Mesothelial cell of epicardium (in vitro differentiated cells): Measurements from ENCODE around the gene BIRC6. TPM values are rescaled to one million over a fixed set of nuclear protein-coding genes. Genes with fewer than 3 reads are reported as not detected.
"Not testable (repeated sequence)": the region's sequence is repeated elsewhere in the genome, so short reads cannot be mapped to it uniquely, and the experiment has no call there.

Experiments used
- DNase-seq, 2 experiments: peaks; one replicate each; pipeline ENCODE4 v3.0.0; 2021; ENCODE audit warnings: low spot score in 2 of 2; ENCODE audit not compliant: unreplicated experiment in 2 of 2
- H3K27ac Mint-ChIP-seq: 2 replicates; pipeline ENCODE4 v1.8.0; 2021; ENCODE audit warnings: mixed read lengths
- H3K27me3 Mint-ChIP-seq: 2 replicates; pipeline ENCODE4 v1.8.0; 2021; ENCODE audit warnings: low read depth, mixed read lengths
- H3K36me3 Mint-ChIP-seq: 2 replicates; pipeline ENCODE4 v1.8.0; 2021; ENCODE audit warnings: mixed read lengths
- H3K4me1 Mint-ChIP-seq: 2 replicates; pipeline ENCODE4 v1.8.0; 2021; ENCODE audit warnings: mixed read lengths
- H3K4me3 Mint-ChIP-seq: 2 replicates; pipeline ENCODE4 v1.8.0; 2021; ENCODE audit warnings: mild to moderate bottlenecking, moderate library complexity, mixed read lengths
- H3K9me3 Mint-ChIP-seq: 2 replicates; pipeline ENCODE4 v1.8.0; 2021; ENCODE audit warnings: mixed read lengths
- total RNA-seq: library from RNA; stranded (reverse); gene quantifications from 3 replicates; pipeline ENCODE4 v1.2.1, GENCODE V29; 2021
- TF ChIP-seq, protein P1 (sequence below): fragments of 200-600 bp; sonication (generic); IDR thresholded peaks from one replicate; pipeline ENCODE4 v1.5.0; 2021; ENCODE audit warnings: antibody characterized with exemption; ENCODE audit not compliant: unreplicated experiment

BIRC6 gene
- total RNA-seq, 1 donor from 2014 or later, result 112 TPM

DNA sequence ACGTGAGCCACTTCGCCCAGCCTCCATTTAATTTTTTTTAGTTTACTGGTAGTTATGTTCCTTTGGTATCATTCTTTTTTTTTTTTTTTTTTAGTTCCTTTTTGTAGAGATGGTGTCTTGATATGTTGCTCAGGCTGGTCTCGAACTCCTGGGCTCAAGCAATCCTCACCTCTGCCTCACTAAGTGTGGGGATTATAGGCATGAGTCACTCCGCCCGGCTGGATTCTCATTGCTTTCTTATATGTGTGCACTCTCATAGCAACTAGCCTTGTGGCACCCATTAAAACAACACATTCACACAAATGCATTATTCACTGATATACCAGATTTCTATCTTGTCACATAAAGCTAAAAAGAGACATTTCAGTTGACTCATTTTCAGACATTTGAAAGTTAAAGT, 275.3 kb downstream of the BIRC6 start:
- H3K27me3 Mint-ChIP-seq, result peaks cover 2% of the 10 kb centered on the region
- H3K27ac Mint-ChIP-seq, result no peak overlapping the region
- no peaks in the 10 kb centered on the region for H3K9me3 Mint-ChIP-seq
- H3K36me3 Mint-ChIP-seq, result peaks cover 8% of the 10 kb centered on the region
- no peak for DNase-seq
- TF ChIP-seq, protein P1, sequence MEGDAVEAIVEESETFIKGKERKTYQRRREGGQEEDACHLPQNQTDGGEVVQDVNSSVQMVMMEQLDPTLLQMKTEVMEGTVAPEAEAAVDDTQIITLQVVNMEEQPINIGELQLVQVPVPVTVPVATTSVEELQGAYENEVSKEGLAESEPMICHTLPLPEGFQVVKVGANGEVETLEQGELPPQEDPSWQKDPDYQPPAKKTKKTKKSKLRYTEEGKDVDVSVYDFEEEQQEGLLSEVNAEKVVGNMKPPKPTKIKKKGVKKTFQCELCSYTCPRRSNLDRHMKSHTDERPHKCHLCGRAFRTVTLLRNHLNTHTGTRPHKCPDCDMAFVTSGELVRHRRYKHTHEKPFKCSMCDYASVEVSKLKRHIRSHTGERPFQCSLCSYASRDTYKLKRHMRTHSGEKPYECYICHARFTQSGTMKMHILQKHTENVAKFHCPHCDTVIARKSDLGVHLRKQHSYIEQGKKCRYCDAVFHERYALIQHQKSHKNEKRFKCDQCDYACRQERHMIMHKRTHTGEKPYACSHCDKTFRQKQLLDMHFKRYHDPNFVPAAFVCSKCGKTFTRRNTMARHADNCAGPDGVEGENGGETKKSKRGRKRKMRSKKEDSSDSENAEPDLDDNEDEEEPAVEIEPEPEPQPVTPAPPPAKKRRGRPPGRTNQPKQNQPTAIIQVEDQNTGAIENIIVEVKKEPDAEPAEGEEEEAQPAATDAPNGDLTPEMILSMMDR, result no peak
- peaks cover 8% of the 10 kb centered on the region for H3K4me1 Mint-ChIP-seq
- H3K4me3 Mint-ChIP-seq, result no peak overlapping the region

DNA sequence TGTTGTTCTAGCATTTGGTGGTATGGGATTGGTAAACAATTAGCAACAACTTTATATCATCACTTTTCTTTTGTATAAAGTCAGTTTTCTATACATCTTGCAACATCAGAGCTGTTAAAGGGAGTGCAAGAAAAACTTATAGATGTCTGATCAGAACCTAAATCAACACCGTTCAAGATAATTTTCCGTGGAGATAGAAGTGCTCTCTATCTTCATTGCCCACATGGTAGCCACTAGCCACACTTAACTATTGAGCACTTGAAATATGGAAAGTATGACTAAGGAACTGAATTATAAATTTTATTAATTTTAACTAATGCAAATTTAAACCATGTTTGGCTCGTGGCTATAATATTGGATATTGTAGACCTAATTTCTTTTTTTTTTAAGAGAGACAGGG, 276.2 kb downstream of the BIRC6 start:
- no peak overlapping the region for H3K27ac Mint-ChIP-seq
- H3K27me3 Mint-ChIP-seq, result no peaks in the 10 kb centered on the region
- peaks cover 13% of the 10 kb centered on the region for H3K36me3 Mint-ChIP-seq
- no peak for DNase-seq
- TF ChIP-seq, protein P1, result no peak
- peaks cover 3% of the 10 kb centered on the region for H3K4me1 Mint-ChIP-seq
- H3K4me3 Mint-ChIP-seq, result no peak overlapping the region
- no peaks in the 10 kb centered on the region for H3K9me3 Mint-ChIP-seq

DNA sequence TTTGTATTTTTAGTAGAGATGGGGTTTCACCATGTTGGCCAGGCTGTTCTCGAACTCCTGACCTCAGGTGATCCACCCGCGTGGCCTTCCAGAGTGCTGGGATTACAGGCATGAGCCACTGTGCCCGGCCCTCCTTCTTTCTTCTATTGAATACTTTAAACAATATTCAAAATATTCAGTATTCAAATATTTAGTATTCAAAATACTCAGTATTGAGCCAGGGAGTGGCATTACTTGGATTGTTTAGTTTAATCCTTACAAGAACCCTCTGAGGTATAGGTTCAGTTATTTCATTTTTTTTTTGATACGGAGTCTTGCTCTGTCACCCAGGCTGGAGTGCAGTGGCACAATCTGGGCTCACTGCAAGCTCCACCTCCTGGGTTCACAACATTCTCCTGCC, 281.7 kb downstream of the BIRC6 start:
- not testable (repeated sequence) for DNase-seq, H3K27me3 Mint-ChIP-seq, H3K27ac Mint-ChIP-seq, H3K9me3 Mint-ChIP-seq, H3K4me3 Mint-ChIP-seq, H3K4me1 Mint-ChIP-seq
- peaks cover 25% of the 10 kb centered on the region for H3K36me3 Mint-ChIP-seq

DNA sequence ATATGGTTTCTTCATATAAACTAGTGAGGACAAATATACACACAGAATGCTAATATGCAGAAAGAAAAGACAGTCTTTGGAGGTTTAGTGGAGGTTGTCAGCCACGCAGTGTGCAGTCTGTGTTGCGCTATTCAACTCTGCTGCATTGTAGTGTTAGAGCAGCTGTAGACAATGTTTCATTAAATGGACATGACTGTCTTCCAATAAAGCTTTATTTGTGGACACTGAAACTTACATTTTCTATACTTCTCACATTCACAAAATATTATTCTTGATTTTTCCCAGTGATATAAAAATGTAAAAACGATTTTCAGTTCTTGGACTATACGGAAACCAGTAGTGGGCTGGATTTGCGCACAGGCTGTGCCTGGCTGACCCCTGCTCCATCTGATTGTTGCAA, 284.4 kb downstream of the BIRC6 start:
- Mint-ChIP-seq H3K36me3 (peaks cover 29% of the 10 kb centered on the region), H3K27ac (no peak overlapping the region), H3K9me3 (no peaks in the 10 kb centered on the region), H3K27me3 (no peaks in the 10 kb centered on the region), H3K4me1 (no peaks in the 10 kb centered on the region), H3K4me3 (no peak overlapping the region)
- no peak for DNase-seq
- TF ChIP-seq, protein P1, result no peak

DNA sequence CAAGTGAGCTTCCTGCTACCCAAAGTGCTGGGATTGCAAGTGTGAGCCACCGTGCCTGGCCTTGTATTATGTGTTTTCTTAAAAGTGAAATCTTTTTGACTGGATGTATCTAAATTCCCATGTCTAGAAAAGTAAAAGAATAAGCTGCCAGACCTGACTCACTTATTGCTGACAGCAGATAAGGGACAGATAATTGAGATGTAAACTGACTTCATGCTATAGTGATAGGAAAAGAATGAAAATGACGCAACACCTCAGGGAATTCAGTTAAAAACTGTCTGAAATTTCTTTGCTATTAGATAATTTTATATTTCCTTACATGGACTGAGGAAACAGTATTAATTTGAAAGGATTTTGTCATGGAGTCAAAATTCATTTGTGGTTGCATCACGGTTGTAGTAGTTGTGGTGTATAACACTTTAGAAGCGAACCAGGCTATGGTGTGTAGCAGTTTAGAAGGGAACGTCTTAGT, 290.4 kb downstream of the BIRC6 start:
- TF ChIP-seq, protein P1, result no peak
- peak overlapping the region; percentile 24 for H3K27ac Mint-ChIP-seq
- no peaks in the 10 kb centered on the region for H3K27me3 Mint-ChIP-seq
- H3K4me3 Mint-ChIP-seq, result no peak overlapping the region
- peaks cover 28% of the 10 kb centered on the region for H3K36me3 Mint-ChIP-seq
- DNase-seq, result no peak
- H3K9me3 Mint-ChIP-seq, result no peaks in the 10 kb centered on the region
- no peaks in the 10 kb centered on the region for H3K4me1 Mint-ChIP-seq

DNA sequence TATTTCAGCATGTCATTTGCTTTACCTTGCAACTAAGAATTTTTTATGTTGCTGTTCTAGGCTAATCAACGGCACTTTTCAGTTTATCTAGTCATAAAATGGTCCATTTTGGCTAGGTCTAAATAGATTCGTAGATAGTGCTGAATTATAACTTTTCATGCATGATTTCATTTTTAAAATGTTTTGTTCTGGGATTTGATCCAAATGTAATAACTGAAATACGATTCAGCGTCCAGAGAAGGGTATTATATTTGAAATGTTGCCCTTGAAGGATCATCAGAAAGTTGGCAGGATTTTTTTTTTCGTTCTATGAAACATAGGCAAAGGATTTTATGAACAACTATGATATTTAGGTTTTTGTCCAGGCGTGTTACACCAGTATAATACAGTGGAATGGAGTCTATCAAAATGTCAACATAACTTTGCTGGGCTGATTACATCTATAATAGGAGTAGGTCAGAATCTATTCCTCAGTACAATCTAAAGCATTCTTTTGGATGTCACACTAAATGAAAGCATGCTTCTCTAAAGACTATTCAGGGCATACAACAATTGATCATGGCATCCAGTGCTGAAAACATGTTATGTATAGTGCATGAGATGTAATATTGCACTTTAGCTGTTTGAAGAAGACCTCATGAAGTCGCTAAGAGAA, 295.9 kb downstream of the BIRC6 start:
- Mint-ChIP-seq H3K36me3 (peaks cover 29% of the 10 kb centered on the region), H3K27me3 (no peaks in the 10 kb centered on the region), H3K4me3 (no peak overlapping the region), H3K4me1 (no peaks in the 10 kb centered on the region), H3K27ac (no peak overlapping the region), H3K9me3 (no peaks in the 10 kb centered on the region)
- TF ChIP-seq, protein P1, result no peak
- DNase-seq, result no peak
